ENCODE measurements around the gene CYP3A4.

CYP3A4 gene

DNA sequence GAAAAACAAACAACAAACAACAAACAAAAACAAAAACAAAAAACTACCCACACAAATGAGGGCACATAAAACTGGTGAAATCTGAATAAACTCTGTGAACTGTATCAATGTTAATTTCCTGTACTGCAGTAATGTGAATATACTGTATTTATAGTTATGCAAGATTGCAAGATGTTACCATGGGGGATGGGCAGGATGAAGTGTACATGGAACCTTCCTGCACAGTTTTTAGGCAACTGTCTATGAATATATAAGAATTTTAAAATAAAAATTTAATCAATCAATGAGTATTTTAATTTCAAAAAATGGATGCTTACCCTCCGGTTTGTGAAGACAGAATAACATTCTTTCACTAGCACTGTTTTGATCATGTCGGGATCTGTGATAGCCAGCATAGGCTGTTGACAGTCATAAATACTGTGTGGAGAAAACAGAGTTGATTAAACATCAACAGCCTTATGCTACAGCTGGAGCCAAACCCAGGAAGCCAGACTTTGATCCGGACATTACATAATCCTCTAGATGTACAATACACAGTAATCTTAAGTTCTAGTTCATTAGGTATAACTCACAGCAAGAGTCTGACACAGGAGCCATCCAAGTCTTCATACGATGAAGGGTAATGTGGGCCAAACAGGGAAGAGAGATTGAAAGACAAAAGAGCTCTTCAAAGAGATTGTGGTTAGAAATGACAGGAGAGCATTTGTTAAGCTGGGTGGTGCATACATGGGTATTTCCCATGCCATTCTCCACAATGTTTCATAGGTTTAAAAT is 63.8 kb downstream of the CYP3A4 start:
- no peak overlapping the region for H3K27ac ChIP-seq (ENCODE audit: low read depth, low read length)
- H3K4me1 ChIP-seq (ENCODE audit: control insufficient read depth, insufficient read depth, low read length), result no peaks in the 10 kb centered on the region
- H3K4me3 ChIP-seq (ENCODE audit: low read depth, low read length), result no peak overlapping the region
- no peak overlapping the region for H3K9ac ChIP-seq (ENCODE audit: low read length)
- H3K9me3 ChIP-seq (ENCODE audit: control insufficient read depth, insufficient read depth, low read depth, low read length), result no peaks in the 10 kb centered on the region
- H3K36me3 ChIP-seq (ENCODE audit: control insufficient read depth, insufficient read depth, low read length), result no peaks in the 10 kb centered on the region
- H3K27me3 ChIP-seq (ENCODE audit: control insufficient read depth, insufficient read depth, low read length), result no peaks in the 10 kb centered on the region

DNA sequence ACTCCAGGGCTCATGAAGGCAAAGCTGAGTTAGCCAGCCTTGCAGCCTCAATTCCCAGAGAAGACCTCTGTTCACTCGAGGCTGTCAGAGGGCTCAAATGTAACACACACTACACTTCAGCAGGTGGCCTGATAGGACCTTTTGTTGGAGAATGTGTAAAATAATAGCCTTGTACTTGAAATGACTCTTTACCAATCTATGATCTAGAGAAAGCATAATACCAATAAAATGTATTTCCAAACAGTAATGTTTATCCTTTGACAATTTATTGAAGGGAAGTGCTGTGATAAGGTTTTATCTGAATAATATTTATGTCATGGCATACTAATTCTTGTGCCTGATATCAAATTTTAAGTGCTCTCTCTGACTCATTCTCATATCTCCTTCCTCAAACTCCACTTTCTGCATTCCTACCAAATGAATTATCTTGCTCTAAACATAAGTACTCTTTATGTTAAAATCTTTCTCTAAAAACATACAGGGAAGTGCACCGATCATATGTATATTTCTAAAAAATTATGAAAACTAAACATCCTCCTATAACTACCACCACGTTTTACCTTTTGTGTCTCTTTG is 69.9 kb downstream of the CYP3A4 start:
- Histone ChIP-seq H3K4me1 (ENCODE audit: control insufficient read depth, insufficient read depth, low read length) (no peaks in the 10 kb centered on the region), H3K9me3 (ENCODE audit: control insufficient read depth, insufficient read depth, low read depth, low read length) (0 out of 2 replicates have a peak, but pooled peaks cover 2% of the 10 kb centered on the region), H3K27me3 (ENCODE audit: control insufficient read depth, insufficient read depth, low read length) (no peaks in the 10 kb centered on the region; the same call in 1 of the 2 replicates), H3K27ac (ENCODE audit: low read depth, low read length) (no peak overlapping the region), H3K4me3 (ENCODE audit: low read depth, low read length) (no peak overlapping the region), H3K36me3 (ENCODE audit: control insufficient read depth, insufficient read depth, low read length) (no peaks in the 10 kb centered on the region), H3K9ac (ENCODE audit: low read length) (no peak overlapping the region)

DNA sequence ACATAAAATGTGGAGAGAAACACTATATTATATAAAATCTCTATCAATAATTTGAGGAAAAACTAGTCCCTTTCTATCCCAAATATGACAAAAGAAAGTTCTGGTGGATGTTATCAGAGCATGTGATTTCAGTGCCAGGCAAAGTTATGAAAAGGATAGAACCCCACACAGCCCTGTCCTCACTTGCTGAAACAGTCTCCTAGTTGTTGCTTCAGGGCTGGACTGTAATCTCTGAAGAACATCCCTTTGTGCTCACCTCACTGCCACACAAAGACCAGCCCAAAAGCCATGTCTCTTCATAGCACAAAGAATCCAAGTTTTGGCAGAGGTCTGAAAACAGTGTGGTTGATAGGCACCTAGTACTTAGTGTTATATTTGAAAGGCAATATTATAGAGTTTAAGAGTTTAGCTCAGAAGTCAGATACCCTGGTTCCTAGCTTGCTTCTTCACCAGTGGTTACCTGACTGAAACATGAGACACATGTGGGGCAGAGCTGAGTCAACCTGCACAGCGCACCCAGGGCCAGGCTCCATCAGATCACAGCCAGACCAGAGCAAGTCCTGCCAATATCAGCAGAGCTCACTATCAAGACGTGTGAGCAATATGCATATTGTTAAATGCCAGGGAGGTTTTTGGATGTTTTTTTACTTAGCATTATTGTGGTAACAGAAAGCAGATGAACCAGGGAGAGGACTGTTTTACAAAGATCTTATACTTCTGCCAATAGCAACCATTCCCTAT is 74.0 kb downstream of the CYP3A4 start:
- Histone ChIP-seq H3K9me3 (ENCODE audit: control insufficient read depth, insufficient read depth, low read depth, low read length) (peaks cover 2% of the 10 kb centered on the region; the same call in 1 of the 2 replicates), H3K36me3 (ENCODE audit: control insufficient read depth, insufficient read depth, low read length) (no peaks in the 10 kb centered on the region), H3K4me3 (ENCODE audit: low read depth, low read length) (no peak overlapping the region), H3K9ac (ENCODE audit: low read length) (no peak overlapping the region), H3K4me1 (ENCODE audit: control insufficient read depth, insufficient read depth, low read length) (no peaks in the 10 kb centered on the region), H3K27ac (ENCODE audit: low read depth, low read length) (no peak overlapping the region), H3K27me3 (ENCODE audit: control insufficient read depth, insufficient read depth, low read length) (no peaks in the 10 kb centered on the region; the same call in 1 of the 2 replicates)

DNA sequence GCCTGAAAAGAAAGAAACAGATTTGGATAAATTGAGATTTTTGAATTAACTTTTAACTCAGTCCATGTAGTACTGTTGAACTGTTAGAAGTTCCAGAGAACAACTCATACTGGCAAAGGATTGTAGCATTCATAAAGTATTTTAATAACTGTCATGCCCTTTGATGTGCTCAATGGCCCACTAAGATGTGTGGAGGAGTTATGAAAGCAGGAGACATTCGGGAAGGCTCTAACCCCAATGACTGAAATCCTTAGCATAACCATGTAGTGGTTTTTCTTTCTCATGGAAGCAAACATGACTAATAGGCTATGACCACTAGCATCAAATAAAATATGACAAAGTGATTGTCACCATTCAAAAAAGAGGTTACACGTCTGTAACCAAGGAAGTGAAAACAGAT is 74.7 kb downstream of the CYP3A4 start:
- no peak overlapping the region for H3K9ac ChIP-seq (ENCODE audit: low read length)
- no peak overlapping the region for H3K4me3 ChIP-seq (ENCODE audit: low read depth, low read length)
- no peaks in the 10 kb centered on the region for H3K4me1 ChIP-seq (ENCODE audit: control insufficient read depth, insufficient read depth, low read length)
- no peaks in the 10 kb centered on the region; the same call in 1 of the 2 replicates for H3K27me3 ChIP-seq (ENCODE audit: control insufficient read depth, insufficient read depth, low read length)
- H3K9me3 ChIP-seq (ENCODE audit: control insufficient read depth, insufficient read depth, low read depth, low read length), result no peaks in the 10 kb centered on the region; the same call in 1 of the 2 replicates
- no peaks in the 10 kb centered on the region for H3K36me3 ChIP-seq (ENCODE audit: control insufficient read depth, insufficient read depth, low read length)
- no peak overlapping the region for H3K27ac ChIP-seq (ENCODE audit: low read depth, low read length)

DNA sequence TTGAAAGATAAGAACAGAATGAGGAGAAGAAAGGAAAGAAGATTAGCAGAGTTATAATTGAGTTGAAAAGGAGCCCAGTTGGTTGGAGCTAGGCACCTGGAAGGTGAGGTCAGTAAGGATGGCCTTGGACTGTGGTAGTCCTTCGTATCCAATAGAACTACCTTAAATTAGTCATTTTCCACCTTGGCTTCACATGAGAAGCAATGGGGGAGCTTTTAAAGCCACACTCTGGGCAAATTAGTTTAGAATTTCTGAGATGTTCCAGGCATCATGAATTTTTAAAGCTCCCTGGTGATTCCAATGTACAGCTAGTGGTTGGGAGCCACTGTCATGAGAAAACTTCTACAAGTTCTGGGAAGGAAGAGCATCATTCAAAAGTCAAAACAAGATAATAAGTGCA is 76.9 kb downstream of the CYP3A4 start:
- H3K9me3 ChIP-seq (ENCODE audit: control insufficient read depth, insufficient read depth, low read depth, low read length), result no peaks in the 10 kb centered on the region; the same call in 1 of the 2 replicates
- no peaks in the 10 kb centered on the region for H3K27me3 ChIP-seq (ENCODE audit: control insufficient read depth, insufficient read depth, low read length)
- H3K9ac ChIP-seq (ENCODE audit: low read length), result no peak overlapping the region
- no peaks in the 10 kb centered on the region for H3K4me1 ChIP-seq (ENCODE audit: control insufficient read depth, insufficient read depth, low read length)
- H3K4me3 ChIP-seq (ENCODE audit: low read depth, low read length), result no peak overlapping the region
- no peaks in the 10 kb centered on the region for H3K36me3 ChIP-seq (ENCODE audit: control insufficient read depth, insufficient read depth, low read length)
- H3K27ac ChIP-seq (ENCODE audit: low read depth, low read length), result no peak overlapping the region
